ENCODE measurements around the gene AIDA.

Gene AIDA

GRCh38 chr1:222734740-222735139 is 22.4 kb upstream of the AIDA start:
- Histone ChIP-seq H3K4me3 (ENCODE audit: low read depth, low read length) (no peak overlapping the region), H3K9me3 (ENCODE audit: control insufficient read depth, insufficient read depth, low read depth, low read length) (no peaks in the 10 kb centered on the region), H3K27ac (ENCODE audit: extremely low read depth, low read depth, low read length) (no peak overlapping the region), H3K36me3 (ENCODE audit: control insufficient read depth in 2 of 2, insufficient read depth in 1 of 2, low read length in 2 of 2) (peaks cover 42 to 60% of the 10 kb centered on the region in 2 experiments), H3K4me1 (ENCODE audit: control insufficient read depth, insufficient read depth, low read length) (no peaks in the 10 kb centered on the region)
- TF ChIP-seq ZNF138 (tag by site-specific recombination; IDR thresholded peaks at IDR 0.05; ENCODE audit: borderline replicate concordance), result no peak
- ChIA-PET CTCF (no interaction called here), POLR2A (no interaction called here)

- H3K9me3 ChIP-seq (ENCODE audit: control insufficient read depth, insufficient read depth, low read depth, low read length), result no peaks in the 10 kb centered on the region
- ChIA-PET CTCF (interaction anchor here (0.7 to 2.3 kb wide), 3 partner anchors 335 to 391 kb away, joined by 3 to 7 read pairs (median 3); no protein-coding TSS in a partner anchor), POLR2A (no interaction called here)
- no peak overlapping the region for H3K27ac ChIP-seq (ENCODE audit: extremely low read depth, low read depth, low read length)
- TF ChIP-seq ZNF623 (tag by site-specific recombination; IDR thresholded peaks at IDR 0.05), result no peak
- TF ChIP-seq ZSCAN18 (tag by site-specific recombination; IDR thresholded peaks at IDR 0.05), result no peak
- no peak for TF ChIP-seq SETDB1 (IDR thresholded peaks at IDR 0.05; ENCODE audit: insufficient read length, low read length)
- no peak for TF ChIP-seq ZSCAN16 (tag by site-specific recombination; IDR thresholded peaks at IDR 0.05)
- no peak for TF ChIP-seq ZNF624 (tag by site-specific recombination; IDR thresholded peaks at IDR 0.05)
- no peak for TF ChIP-seq PRDM10 (tag by site-specific recombination; IDR thresholded peaks at IDR 0.05)
- no peak for TF ChIP-seq KLF1 (tag by site-specific recombination; IDR thresholded peaks at IDR 0.05)
- TF ChIP-seq ZNF184 (tag by site-specific recombination; IDR thresholded peaks at IDR 0.05), result no peak
- TF ChIP-seq ZBTB20 (tag by site-specific recombination; IDR thresholded peaks at IDR 0.05), result no peak
- no peak for TF ChIP-seq ZBTB21 (tag by site-specific recombination; IDR thresholded peaks at IDR 0.05)
- no peak for TF ChIP-seq ZNF501 (tag by site-specific recombination; IDR thresholded peaks at IDR 0.05)
- no peak for TF ChIP-seq ZNF354C (tag by site-specific recombination; IDR thresholded peaks at IDR 0.05; ENCODE audit: borderline replicate concordance, low read depth)
- TF ChIP-seq ZNF701 (tag by site-specific recombination; IDR thresholded peaks at IDR 0.05), result no peak
- TF ChIP-seq PRDM1 (tag by site-specific recombination; IDR thresholded peaks at IDR 0.05), result no peak
- no peak for TF ChIP-seq ZFP69B (tag by site-specific recombination; IDR thresholded peaks at IDR 0.05)
- no peak for TF ChIP-seq EGR2 (tag by site-specific recombination; IDR thresholded peaks at IDR 0.05; ENCODE audit: low read depth)
- TF ChIP-seq ZNF585B (tag by site-specific recombination; IDR thresholded peaks at IDR 0.05), result no peak
- H3K4me3 ChIP-seq (ENCODE audit: low read depth, low read length), result no peak overlapping the region
- peaks cover 48 to 80% of the 10 kb centered on the region in 2 experiments for H3K36me3 ChIP-seq (ENCODE audit: control insufficient read depth in 2 of 2, insufficient read depth in 1 of 2, low read length in 2 of 2)
- H3K4me1 ChIP-seq (ENCODE audit: control insufficient read depth, insufficient read depth, low read length), result no peaks in the 10 kb centered on the region
These were observed 20.2 kb upstream of the AIDA start for GRCh38 chr1:222732216-222733159.
